HCT116 (cell line): ENCODE results near the gene PHF8.

Experiments used
- EZH2 ChIP-seq: fragments of 200-600 bp; sonication (generic); IDR thresholded peaks from 2 replicates; pipeline ENCODE4 v1.6.1; 2017; ENCODE audit warnings: antibody characterized with exemption, mixed run types
- POLR2A ChIP-seq: IDR thresholded peaks from 2 replicates; pipeline ENCODE4 v1.7.0; 2011; ENCODE audit warnings: borderline replicate concordance; ENCODE audit not compliant: insufficient read depth, insufficient read length; ENCODE audit errors: extremely low read depth
- POLR2AphosphoS5 ChIP-seq: IDR thresholded peaks from 2 replicates; pipeline ENCODE4 v1.6.1; 2011; ENCODE audit warnings: mild to moderate bottlenecking, low read depth, low read length, moderate library complexity
- REST ChIP-seq: IDR thresholded peaks from 2 replicates; pipeline ENCODE4 v1.6.1; 2012; ENCODE audit warnings: low read depth
- SIN3A ChIP-seq: IDR thresholded peaks from 2 replicates; pipeline ENCODE4 v1.6.1; 2012; ENCODE audit warnings: low read depth
- SP1 ChIP-seq: IDR thresholded peaks from 2 replicates; pipeline ENCODE4 v1.6.1; 2012; ENCODE audit warnings: low read depth
- ZNF274 ChIP-seq: fragments of 200-500 bp; sonication (Bioruptor generic); IDR thresholded peaks from 2 replicates; pipeline ENCODE4 v1.6.1; 2014; ENCODE audit warnings: mild to moderate bottlenecking, low read depth, low read length, inconsistent platforms
- TF ChIP-seq, protein P1 (sequence below), 3 experiments: fragments of 200-600 bp in 1 of 3; sonication (generic) in 1 of 3; IDR thresholded peaks in 2 of 3; conservative IDR thresholded peaks in 1 of 3; 2 replicates each; pipeline ENCODE4 v1.5.1; 2012 to 2017; ENCODE audit warnings: low read depth in 2 of 3, low read length in 2 of 3, antibody characterized with exemption in 1 of 3, borderline replicate concordance in 1 of 3, control low read depth in 1 of 3, mild to moderate bottlenecking in 1 of 3, mixed read lengths in 1 of 3, mixed run types in 1 of 3, moderate library complexity in 1 of 3; ENCODE audit not compliant: insufficient read depth in 1 of 3
- TF ChIP-seq, protein P2 (sequence below): IDR thresholded peaks from 2 replicates; pipeline ENCODE4 v1.6.1; 2012
- TF ChIP-seq, protein P3 (sequence below): IDR thresholded peaks from 2 replicates; pipeline ENCODE4 v1.6.1; 2012

DNA sequence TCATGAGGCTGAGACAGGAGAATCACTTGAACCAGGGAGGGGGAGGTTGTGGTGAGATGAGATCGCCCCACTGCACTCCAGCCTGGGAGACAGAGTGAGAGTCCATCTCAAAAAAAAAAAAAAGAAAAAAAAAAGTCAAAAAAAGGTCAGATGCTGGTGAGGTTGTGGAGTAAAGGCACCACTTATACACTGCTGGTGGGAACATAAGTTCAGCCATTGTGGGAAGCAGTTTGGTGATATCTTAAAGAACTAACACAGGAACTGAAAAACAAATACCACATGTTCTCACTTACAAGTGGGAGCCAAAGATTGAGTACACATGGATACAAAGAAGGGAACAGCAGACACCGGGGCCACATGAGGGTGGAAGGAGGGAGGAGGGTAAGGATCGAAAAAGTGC is 149.0 kb downstream of the PHF8 start:
- TF ChIP-seq, protein P1, sequence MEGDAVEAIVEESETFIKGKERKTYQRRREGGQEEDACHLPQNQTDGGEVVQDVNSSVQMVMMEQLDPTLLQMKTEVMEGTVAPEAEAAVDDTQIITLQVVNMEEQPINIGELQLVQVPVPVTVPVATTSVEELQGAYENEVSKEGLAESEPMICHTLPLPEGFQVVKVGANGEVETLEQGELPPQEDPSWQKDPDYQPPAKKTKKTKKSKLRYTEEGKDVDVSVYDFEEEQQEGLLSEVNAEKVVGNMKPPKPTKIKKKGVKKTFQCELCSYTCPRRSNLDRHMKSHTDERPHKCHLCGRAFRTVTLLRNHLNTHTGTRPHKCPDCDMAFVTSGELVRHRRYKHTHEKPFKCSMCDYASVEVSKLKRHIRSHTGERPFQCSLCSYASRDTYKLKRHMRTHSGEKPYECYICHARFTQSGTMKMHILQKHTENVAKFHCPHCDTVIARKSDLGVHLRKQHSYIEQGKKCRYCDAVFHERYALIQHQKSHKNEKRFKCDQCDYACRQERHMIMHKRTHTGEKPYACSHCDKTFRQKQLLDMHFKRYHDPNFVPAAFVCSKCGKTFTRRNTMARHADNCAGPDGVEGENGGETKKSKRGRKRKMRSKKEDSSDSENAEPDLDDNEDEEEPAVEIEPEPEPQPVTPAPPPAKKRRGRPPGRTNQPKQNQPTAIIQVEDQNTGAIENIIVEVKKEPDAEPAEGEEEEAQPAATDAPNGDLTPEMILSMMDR (IDR thresholded peaks at IDR 0.05 in 2 of 3, conservative IDR thresholded peaks at IDR 0.05 in 1 of 3; ENCODE audit: borderline replicate concordance in 1 of 3, insufficient read depth in 1 of 3, low read depth in 2 of 3, low read length in 2 of 3), result no peak
- TF ChIP-seq POLR2AphosphoS5 (no peak), SP1 (no peak), POLR2A (no peak), SIN3A (no peak), REST (no peak), ZNF274 (no peak), EZH2 (no peak)
- TF ChIP-seq, protein P2, sequence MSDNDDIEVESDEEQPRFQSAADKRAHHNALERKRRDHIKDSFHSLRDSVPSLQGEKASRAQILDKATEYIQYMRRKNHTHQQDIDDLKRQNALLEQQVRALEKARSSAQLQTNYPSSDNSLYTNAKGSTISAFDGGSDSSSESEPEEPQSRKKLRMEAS, result no peak
- TF ChIP-seq, protein P3, sequence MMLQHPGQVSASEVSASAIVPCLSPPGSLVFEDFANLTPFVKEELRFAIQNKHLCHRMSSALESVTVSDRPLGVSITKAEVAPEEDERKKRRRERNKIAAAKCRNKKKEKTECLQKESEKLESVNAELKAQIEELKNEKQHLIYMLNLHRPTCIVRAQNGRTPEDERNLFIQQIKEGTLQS, result no peak
